Thyroid gland (tissue), 4 donors: ENCODE data around the gene APELA.

Experiments
- CTCF ChIP-seq, 6 experiments: fragments of 200-600 bp in 3 of 6; fragments of 450-650 bp in 3 of 6; sonication (generic) in 3 of 6; IDR thresholded peaks; one replicate each; pipeline ENCODE4 v1.5.1; 2016 to 2019; ENCODE audit warnings: antibody characterized with exemption in 6 of 6, mild to moderate bottlenecking in 2 of 6, inconsistent platforms in 1 of 6, moderate library complexity in 1 of 6
- POLR2A ChIP-seq, 2 donors: fragments of 450-650 bp; IDR thresholded peaks; one replicate each; pipeline ENCODE4 v1.6.1; 2017; ENCODE audit warnings: antibody characterized with exemption in 2 of 2, mild to moderate bottlenecking in 2 of 2, moderate library complexity in 1 of 2

GRCh38 chr4:164856396-164856795 lies 20.6 kb upstream of the APELA start:
- TF ChIP-seq POLR2A (IDR thresholded peaks at IDR 0.05) = no peak
- TF ChIP-seq CTCF (IDR thresholded peaks at IDR 0.05) = no peak
